ENCODE measurements around the gene C2orf68.

The C2orf68 gene

DNA sequence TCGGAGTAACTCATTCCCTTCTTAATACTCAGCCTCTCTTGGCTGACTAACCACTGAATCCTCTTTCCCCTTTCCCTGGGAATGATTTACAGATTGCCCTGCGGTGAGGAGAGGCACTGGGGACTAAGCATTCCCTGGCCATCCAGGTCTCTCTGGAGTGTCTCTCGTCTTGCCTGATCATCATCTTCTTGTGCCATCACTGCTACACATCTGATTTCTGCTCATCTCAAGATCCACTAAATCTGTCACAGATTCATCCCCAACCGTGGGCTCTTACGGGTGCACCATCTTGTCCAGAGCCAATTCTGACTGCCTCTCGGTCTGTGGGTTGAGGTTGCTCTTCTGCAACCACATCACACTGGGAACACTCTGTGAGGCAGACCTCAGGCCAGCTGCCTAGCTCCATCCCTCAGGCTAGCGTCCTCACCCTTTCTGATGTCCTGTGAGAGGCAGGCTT is 44.1 kb upstream of the C2orf68 start:
- TF ChIP-seq, protein P1, sequence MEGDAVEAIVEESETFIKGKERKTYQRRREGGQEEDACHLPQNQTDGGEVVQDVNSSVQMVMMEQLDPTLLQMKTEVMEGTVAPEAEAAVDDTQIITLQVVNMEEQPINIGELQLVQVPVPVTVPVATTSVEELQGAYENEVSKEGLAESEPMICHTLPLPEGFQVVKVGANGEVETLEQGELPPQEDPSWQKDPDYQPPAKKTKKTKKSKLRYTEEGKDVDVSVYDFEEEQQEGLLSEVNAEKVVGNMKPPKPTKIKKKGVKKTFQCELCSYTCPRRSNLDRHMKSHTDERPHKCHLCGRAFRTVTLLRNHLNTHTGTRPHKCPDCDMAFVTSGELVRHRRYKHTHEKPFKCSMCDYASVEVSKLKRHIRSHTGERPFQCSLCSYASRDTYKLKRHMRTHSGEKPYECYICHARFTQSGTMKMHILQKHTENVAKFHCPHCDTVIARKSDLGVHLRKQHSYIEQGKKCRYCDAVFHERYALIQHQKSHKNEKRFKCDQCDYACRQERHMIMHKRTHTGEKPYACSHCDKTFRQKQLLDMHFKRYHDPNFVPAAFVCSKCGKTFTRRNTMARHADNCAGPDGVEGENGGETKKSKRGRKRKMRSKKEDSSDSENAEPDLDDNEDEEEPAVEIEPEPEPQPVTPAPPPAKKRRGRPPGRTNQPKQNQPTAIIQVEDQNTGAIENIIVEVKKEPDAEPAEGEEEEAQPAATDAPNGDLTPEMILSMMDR (IDR thresholded peaks at IDR 0.05; ENCODE audit: control insufficient read depth, extremely low read depth, insufficient read depth) = no peak
- no peak overlapping the region for H3K4me3 ChIP-seq (ENCODE audit: low read depth, low read length)
- no peak for DNase-seq (ENCODE audit: low read depth)

DNA sequence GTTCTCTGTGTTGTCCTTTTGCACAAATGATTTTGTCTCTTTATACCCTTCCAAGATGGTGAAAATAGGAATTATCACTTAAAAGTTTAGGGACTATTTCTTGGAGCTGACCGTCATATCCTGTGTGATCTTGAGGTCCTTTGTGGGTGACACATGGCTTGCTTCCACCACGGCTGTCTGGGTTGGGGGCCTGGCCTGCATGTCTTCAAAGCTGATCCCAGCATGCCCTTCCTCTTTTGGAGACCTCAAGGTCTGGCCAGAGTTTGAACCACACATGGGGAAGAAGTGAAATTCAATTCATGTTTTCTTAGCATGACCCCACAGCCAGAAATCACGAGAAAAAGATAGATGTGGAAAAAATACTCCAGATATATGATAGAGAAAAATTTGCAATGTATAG is 42.1 kb upstream of the C2orf68 start:
- TF ChIP-seq, protein P1 (IDR thresholded peaks at IDR 0.05; ENCODE audit: control insufficient read depth, extremely low read depth, insufficient read depth) = no peak
- DNase-seq (ENCODE audit: low read depth) = no peak
- H3K4me3 ChIP-seq (ENCODE audit: low read depth, low read length) = no peak overlapping the region

DNA sequence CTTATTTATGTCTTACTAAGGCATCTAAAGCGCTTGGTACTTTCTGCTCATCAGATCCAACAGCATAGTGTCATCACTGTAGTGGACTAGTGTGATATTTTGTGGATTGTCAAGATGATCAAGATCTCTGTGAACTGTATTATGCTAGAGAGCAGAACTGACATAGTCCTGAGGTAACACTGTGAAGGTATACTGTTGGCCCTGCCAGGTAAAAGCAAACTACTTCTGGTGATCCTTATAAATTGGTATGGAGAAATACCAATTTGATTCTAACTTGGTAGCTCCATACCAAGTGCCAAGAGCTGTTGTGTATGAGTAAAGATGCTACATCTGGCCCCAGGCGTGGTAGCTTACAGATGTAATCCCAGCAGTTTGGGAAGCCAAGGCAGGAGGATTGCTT is 40.2 kb upstream of the C2orf68 start:
- TF ChIP-seq, protein P1 (IDR thresholded peaks at IDR 0.05; ENCODE audit: control insufficient read depth, extremely low read depth, insufficient read depth) = no peak
- no peak overlapping the region for H3K4me3 ChIP-seq (ENCODE audit: low read depth, low read length)
- no peak for DNase-seq (ENCODE audit: low read depth)

DNA sequence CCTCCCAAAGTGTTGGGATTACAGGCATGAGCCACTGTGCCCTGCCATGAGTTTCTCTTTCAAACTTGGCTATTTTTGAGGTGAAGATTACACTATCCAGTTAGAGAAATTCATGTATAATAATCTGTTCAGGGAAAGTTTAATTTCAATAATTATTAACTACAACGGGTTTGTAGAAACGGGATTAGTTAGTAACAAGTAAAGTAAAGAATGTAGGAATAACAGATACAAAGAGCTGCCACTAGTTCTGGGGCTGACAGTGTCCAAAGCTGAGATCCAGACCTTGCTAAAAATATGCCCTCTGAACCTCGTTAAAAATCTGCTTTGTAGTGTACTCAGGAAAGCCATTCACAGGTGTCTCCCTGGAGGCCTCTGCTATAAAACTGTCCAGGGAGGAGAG is 39.2 kb upstream of the C2orf68 start:
- H3K4me3 ChIP-seq (ENCODE audit: low read depth, low read length) = no peak overlapping the region
- TF ChIP-seq, protein P1 (IDR thresholded peaks at IDR 0.05; ENCODE audit: control insufficient read depth, extremely low read depth, insufficient read depth) = no peak
- no peak for DNase-seq (ENCODE audit: low read depth)

DNA sequence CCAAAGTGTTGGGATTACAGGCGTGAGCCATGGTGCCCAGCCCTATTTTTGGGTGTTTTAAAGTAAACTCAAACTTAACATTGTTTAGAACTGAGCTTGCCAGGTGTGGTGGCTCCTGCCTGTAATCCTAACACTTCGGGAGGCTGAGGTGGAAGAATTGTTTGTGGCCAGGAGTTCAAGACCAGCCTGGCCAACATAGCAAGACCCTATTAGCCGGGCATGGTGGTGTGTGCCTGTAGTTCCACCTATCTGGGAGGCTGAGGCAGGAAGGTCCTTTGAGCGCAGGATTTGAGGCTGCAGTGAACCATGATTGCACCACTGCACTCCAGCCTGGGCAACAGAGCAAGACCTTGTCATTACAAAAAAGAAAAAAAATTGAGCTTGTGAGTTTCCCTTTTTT is 38.6 kb upstream of the C2orf68 start:
- no peak overlapping the region for H3K4me3 ChIP-seq (ENCODE audit: low read depth, low read length)
- no peak for DNase-seq (ENCODE audit: low read depth)
- TF ChIP-seq, protein P1 (IDR thresholded peaks at IDR 0.05; ENCODE audit: control insufficient read depth, extremely low read depth, insufficient read depth) = no peak

DNA sequence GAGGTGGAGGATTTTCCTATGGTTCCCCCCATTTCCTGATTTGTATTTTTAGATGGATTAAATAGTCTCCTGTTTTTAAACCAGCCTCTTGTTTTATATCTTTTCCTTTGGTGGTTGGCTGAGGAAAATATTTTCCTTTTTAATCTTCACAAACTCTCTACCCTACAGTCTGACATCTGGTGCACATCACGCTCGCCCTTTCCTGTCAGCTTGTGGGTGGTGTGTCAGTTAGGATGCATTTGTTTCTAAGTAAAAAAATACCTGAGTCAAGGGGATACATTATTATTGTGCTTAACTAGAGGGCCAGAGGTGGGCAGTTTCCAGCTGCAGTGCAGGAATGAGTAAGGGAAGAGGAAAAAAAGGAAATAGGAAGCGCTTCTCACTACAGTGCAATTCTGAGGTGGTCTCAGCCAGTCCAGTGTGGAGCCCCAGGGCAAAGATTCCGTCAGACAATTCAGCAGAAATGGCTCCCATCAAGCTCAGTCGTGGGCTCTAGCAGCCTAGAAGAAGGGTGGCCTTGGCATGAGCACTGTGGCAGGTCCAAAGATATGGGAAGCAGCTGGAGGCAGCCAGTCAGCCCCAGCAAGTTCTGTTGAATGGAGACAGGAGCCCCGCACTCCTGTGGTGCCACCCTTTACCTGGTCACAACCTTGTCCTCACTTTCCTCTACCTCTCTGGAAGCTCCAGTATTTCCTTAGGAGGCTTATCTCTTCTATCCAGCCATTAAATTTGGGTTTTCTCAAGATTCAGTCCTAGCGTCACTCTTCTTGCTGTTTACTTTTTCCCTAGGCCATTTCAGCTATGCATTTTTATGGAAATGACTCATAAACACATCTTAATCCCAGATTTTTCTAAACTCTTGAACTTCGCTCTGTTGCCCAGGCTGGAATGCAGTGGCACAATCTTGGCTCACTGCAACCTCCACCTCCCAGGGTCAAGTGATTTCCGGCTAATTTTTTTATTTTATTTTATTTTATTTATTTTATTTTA is 37.6 kb upstream of the C2orf68 start:
- H3K4me3 ChIP-seq (ENCODE audit: low read depth, low read length) = no peak overlapping the region
- DNase-seq (ENCODE audit: low read depth) = no peak
- TF ChIP-seq, protein P1 (IDR thresholded peaks at IDR 0.05; ENCODE audit: control insufficient read depth, extremely low read depth, insufficient read depth) = no peak
